SW480 (cell line): Measurements from ENCODE around the gene ATRAID.
"Not testable (repeated sequence)": the region's sequence is repeated elsewhere in the genome, so short reads cannot be mapped to it uniquely, and the experiment has no call there.

ENCODE experiments used
- DNase-seq: peaks from one replicate; pipeline ENCODE4 v3.0.0-alpha.2; 2016; ENCODE audit warnings: low spot score

ATRAID gene

DNA sequence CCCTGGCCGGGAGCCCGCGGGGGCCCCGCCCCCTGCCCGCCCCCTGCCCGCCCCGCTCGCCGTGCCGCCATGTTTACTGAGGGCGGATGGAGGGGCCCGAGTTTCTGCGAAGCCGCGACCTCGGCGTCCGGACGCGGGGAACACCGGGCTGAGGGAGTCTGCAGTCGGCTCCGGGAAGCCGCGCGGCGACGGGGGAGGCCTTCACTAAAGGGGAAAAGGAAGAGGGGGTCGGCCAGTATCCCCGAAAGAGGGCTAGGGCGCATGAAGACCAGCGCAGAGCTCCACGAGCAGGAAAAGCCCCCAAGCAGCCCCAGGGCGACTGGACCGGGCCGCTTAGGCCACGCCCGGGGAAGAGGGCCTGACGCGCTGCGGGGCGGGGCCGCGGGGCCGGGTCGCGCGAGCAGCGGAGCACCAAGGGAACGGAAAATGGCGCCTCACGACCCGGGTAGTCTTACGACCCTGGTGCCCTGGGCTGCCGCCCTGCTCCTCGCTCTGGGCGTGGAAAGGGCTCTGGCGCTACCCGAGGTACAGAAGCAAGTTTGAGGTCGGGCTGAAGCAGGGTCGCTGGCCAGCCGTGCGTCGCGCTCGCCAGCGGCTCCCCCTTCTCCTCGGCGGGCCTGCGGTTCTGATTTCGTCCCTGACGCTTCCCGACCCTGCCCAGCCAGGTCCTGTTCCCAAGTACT lies at the start of gene ATRAID, which contains the start of gene SLC5A6:
TSS of gene ATRAID (plus strand) at position 99 of the 683 bp plus-strand sequence. CDS start at position 427, 328 bp downstream.
TSS of gene SLC5A6 (minus strand) at position 326 of the 683 bp plus-strand sequence. CDS start 4,618 bp downstream, outside the sequence.
- peak; percentile 90 for DNase-seq

GRCh38 chr2:27162151-27163121 lies 49.4 kb upstream of the ATRAID start:
- DNase-seq = peak; percentile 70

GRCh38 chr2:27164960-27165763 lies 46.7 kb upstream of the ATRAID start:
- DNase-seq = no peak

GRCh38 chr2:27170581-27171337 lies 41.1 kb upstream of the ATRAID start:
- DNase-seq = no peak

DNA sequence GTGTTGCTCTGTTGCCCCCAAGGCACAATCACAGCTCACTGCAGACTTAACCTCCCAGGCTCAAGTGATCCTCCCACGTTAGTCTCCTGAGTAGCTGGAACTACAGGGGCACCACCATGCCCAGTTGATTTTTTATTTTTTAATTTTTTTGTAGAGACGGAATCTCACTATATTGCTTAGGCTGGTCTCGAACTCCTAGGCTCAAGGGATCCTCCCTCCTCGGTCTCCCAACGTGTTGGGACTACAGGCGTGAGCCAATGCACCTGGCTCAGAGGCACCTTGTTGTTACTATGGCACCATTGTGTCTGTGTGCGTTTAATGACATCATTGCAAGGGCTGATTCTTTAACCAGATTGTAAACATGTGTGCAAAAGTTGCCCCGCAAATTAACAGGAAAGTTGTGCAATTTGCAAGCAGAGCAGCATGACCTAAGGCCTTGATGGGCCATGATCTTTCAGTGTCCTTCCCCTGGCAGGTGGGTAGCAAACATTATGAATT lies 40.4 kb upstream of the ATRAID start:
- no peak for DNase-seq

DNA sequence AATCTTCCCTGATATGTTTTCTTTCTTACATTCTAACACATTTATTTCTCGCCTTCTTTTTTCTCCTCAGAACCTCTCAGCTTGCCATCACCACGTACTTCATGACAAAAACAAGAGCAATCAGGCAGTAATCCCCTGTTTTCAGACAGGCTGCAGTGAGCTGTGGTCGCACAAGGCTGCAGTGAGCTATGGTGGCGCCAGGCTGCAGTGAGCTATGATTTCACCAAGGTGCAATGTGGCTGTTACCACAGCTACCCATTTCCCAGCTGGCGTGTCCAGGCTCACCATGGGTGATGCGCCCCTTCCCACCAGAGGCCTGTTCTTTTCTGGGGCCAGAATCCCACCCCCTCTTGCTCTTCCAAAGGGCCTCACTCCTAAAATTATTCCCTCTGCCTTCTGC lies 37.2 kb upstream of the ATRAID start:
- DNase-seq = peak; percentile 53

- no peak for DNase-seq
Measured at GRCh38 chr2:27175330-27175729, 36.5 kb upstream of the ATRAID start.

GRCh38 chr2:27175781-27176180 lies 36.1 kb upstream of the ATRAID start:
- DNase-seq = not testable (repeated sequence)

GRCh38 chr2:27177441-27178351 lies 34.1 kb upstream of the ATRAID start:
- peak; percentile 99 for DNase-seq

- no peak for DNase-seq
Measured at GRCh38 chr2:27178469-27178868, 33.4 kb upstream of the ATRAID start.

GRCh38 chr2:27179344-27180000 lies 32.4 kb upstream of the ATRAID start:
- DNase-seq = no peak

- DNase-seq = no peak
Measured at GRCh38 chr2:27182346-27182745, 29.5 kb upstream of the ATRAID start.

DNA sequence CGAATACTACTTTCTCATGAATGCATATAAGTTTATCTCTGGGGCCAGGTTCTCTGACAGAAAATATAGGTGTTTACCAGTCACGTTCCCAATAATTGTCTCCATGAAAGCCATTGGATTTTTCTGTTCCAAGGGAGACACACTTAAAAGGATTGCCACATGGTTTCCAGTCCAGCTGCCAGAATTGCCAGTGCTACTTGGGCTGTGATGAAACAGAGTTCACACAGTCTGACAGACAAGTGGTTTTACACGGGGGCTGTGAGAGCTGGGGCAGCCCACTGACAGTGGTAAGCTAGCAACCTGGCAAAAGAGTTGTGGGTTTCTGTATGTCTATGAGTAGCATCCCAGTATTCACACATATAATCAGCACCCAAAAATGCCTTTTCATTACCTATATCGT lies 27.7 kb upstream of the ATRAID start:
- DNase-seq = no peak

DNA sequence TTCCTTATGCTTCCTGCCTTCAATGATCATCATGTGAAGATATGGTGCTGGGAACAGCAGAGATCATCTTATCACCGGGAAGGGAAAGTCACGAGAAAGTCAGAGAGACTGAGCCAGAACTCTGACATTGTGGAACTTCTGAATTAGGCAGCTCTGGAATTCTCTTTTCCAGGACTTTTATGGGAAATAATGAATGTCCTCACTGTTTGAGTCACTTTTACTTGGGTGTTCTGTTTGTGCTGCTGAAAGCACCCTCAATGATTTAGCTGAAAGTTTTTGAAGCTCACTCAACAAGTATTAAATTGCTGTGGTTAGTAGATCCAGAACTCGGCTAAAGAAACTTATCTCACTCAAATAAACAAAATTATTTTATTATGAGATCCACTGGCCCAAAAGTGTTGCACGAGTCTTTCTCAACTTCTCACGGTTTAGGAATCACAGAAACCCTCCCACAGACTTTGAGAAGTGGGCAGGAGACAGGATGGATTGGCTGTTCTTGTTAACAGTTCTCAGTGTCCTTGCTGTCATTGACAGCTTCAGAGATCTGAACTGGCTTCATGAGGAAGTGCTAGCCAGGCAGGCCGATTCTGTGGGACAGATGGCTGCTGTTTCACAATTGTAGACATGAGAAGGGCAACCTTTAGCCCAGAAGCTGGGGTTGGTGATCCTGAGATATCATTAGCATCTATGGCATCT lies 26.4 kb upstream of the ATRAID start:
- DNase-seq = peak; percentile 44

DNA sequence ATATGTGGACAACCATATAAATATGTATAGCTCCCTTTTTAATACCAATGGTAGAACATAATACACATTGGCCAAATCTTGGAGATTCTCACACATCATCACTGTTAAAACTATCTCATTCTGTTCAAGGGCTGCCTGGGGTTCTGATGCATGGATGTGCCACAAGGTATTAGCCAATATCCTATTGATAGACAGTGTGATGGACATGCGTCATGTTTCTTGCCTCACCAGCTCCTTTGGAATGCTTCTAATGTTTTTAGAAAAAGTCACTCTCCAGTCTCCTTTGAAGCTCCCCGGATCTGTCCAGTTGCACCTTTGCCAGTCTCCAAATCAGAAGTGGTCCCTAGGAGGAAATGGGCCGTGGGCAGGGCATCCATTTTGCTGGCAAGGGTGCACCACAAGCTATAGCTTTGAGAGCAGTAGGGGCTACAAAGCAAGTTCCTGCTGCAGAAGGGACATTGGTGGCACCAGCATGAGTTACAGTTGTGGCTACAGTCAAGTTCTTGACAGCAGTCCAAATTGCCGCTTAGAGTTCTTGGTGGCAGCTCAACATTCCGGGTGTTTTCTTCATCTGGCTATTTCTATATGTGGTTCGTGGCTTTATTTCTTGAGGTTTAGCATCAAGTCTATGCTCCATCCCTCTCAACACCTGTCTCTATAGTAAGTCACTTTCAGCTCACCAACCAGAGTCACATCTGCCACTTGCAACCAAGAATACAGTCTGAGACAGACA lies 25.1 kb upstream of the ATRAID start:
- no peak for DNase-seq

GRCh38 chr2:27189989-27190388 lies 21.9 kb upstream of the ATRAID start:
- no peak for DNase-seq

- peak; percentile 89 for DNase-seq
Measured at GRCh38 chr2:27191070-27191829, 20.6 kb upstream of the ATRAID start.
